ENCODE measurements around the gene FASN. TPM values are rescaled to one million over a fixed set of nuclear protein-coding genes. Genes with fewer than 3 reads are reported as not detected.
A peak's percentile ranks its signal among the peaks of the same experiment; 100 is the strongest.

The FASN gene
- total and polyA plus RNA-seq, 2 of the 13 experiments (the other 11 are each of a cell fraction or from before 2014, with no cell fraction given), result 51.7 to 101 TPM

- TF ChIP-seq RERE (CRISPR knock-in tag; IDR thresholded peaks at IDR 0.05; ENCODE audit: low read depth) (no peak; the same call in 1 of the 2 replicates), ZNF724P (CRISPR knock-in tag; IDR thresholded peaks at IDR 0.05; ENCODE audit: borderline replicate concordance) (peak; percentile 40), MIXL1 (CRISPR knock-in tag; IDR thresholded peaks at IDR 0.05) (no peak), ZNF20 (CRISPR knock-in tag; IDR thresholded peaks at IDR 0.05) (no peak), ZNF142 (CRISPR knock-in tag; IDR thresholded peaks at IDR 0.05) (peak; percentile 18), THAP11 (CRISPR knock-in tag; IDR thresholded peaks at IDR 0.05) (no peak), NFAT5 (CRISPR knock-in tag; IDR thresholded peaks at IDR 0.05) (0 out of 2 replicates have a peak, but pooled peaks have one; percentile 17), FOXP4 (CRISPR knock-in tag; IDR thresholded peaks at IDR 0.05) (no peak), ZNF124 (CRISPR knock-in tag; IDR thresholded peaks at IDR 0.05) (peak; percentile 0; the same call in 1 of the 2 replicates), MEIS1 (CRISPR knock-in tag; IDR thresholded peaks at IDR 0.05; ENCODE audit: borderline replicate concordance) (no peak), ERF (CRISPR knock-in tag; IDR thresholded peaks at IDR 0.05) (0 out of 2 replicates have a peak, but pooled peaks have one; percentile 5)
Observed at GRCh38 chr17:82065193-82065637, 32.8 kb downstream of the FASN start (continued).

Data from HepG2 (cell line).